ENCODE results near the gene LAMA5.

- TF ChIP-seq CTCF (IDR thresholded peaks at IDR 0.05), result no peak
- TF ChIP-seq ZBTB33 (IDR thresholded peaks at IDR 0.05; ENCODE audit: borderline replicate concordance, low read depth), result no peak
- TF ChIP-seq PBX3 (IDR thresholded peaks at IDR 0.05), result no peak
- TF ChIP-seq FOXM1 (IDR thresholded peaks at IDR 0.05; ENCODE audit: low read depth), result no peak
Observed at GRCh38 chr20:62325172-62325905, 41.8 kb downstream of the LAMA5 start.
